CMK (cell line): ENCODE results near the gene PLS3.

ENCODE experiments used
- DNase-seq: peaks from one replicate; pipeline ENCODE4 v3.0.0-alpha.2; 2010; ENCODE audit warnings: low read depth

Gene PLS3

DNA sequence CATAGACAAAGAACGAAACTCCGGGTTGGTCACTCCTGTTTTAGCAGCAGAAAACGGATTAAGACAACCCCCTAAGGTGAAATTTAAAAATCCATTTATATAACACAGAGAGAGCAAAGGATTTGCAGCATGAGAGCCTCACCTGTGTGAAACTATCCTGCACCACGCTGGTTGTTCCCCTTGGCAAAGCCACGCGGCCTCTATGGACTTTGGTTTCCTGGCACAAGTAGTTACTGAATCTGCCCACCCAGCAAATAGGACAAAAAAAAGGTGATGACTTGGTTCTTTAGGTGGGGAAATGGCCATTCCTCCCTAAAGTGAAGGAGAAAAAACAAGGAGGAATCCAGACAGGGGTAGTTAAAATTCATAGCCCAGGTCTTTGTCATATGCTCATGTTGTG lies 133.1 kb downstream of the PLS3 start:
- no peak for DNase-seq

GRCh38 chrX:115696039-115696438 lies 135.1 kb downstream of the PLS3 start:
- DNase-seq, result no peak

- DNase-seq, result no peak
These were observed 136.0 kb downstream of the PLS3 start for GRCh38 chrX:115696939-115697338.

DNA sequence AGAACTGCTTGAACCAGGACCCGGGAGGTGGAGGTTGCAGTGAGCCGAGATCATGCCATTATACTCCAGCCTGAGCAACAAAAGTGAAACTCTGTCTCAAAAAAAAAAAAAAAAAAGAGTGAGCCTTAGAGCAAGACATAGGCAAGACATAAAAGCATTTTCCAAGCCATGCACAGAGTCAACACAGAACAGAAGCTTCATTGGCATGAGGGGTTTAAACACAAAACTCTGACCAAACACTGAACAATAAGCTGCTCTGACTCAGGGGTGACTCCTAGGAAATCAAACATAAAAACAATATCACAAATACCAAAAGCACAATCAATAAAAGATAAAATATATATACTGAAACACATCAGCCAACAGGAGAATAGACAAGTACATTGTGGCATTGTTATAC lies 136.8 kb downstream of the PLS3 start:
- no peak for DNase-seq
